IMR-90 (cell line): ENCODE measurements around the gene GLIS1. TPM values are rescaled to one million over a fixed set of nuclear protein-coding genes. Genes with fewer than 3 reads are reported as not detected.

ENCODE experiments used
- ATAC-seq: fragments of 200-7000 bp; cut with Tn5 transposase; 2 replicates; pipeline ENCODE4 v1.9.1; 2020; ENCODE audit warnings: low read depth, mild to moderate bottlenecking, moderate library complexity
- BruUV-seq: library from RNA; stranded (reverse); fragments of 400-500 nt; replicated peaks from 2 replicates; lab custom pipeline; 2021; lab: Mats Ljungman, UMichigan
- CTCF ChIA-PET: fragments of 300-600 bp; formaldehyde crosslinking; extraction: SDS; loops from one replicate; lab custom pipeline; 2021; ENCODE audit warnings: antibody characterized with exemption; lab: Yijun Ruan, JAX
- POLR2A ChIA-PET: fragments of 300-600 bp; sonication (Branson Sonifier 250); formaldehyde crosslinking; loops from one replicate; lab custom pipeline; 2022; ENCODE audit warnings: antibody characterized with exemption; ENCODE audit not compliant: unreplicated experiment; lab: Charles Lee
- DNase-seq: peaks from one replicate; pipeline ENCODE4 v3.0.0; 2013
- H2AFZ ChIP-seq: replicated peaks from 2 replicates; pipeline ENCODE3; 2013; ENCODE audit warnings: low read length, mild to moderate bottlenecking; ENCODE audit not compliant: poor library complexity
- H2AK5ac ChIP-seq: 2 replicates; pipeline ENCODE4 v1.6.1; 2013; ENCODE audit warnings: low read depth, low read length, inconsistent platforms
- H2AK9ac ChIP-seq: replicated peaks from 2 replicates; pipeline ENCODE3; 2013; ENCODE audit warnings: mild to moderate bottlenecking, low read depth, low read length, moderate library complexity; ENCODE audit not compliant: poor library complexity
- H2BK120ac ChIP-seq: 2 replicates; pipeline ENCODE4 v1.6.1; 2013; ENCODE audit warnings: low read depth, low read length, inconsistent platforms
- H2BK15ac ChIP-seq: 3 replicates; pipeline ENCODE4 v1.6.1; 2013; ENCODE audit warnings: low read depth, low read length, inconsistent platforms
- H2BK20ac ChIP-seq: 2 replicates; pipeline ENCODE4 v1.6.1; 2013; ENCODE audit warnings: low read depth, mild to moderate bottlenecking, inconsistent platforms, low read length, moderate library complexity
- H2BK5ac ChIP-seq: 2 replicates; pipeline ENCODE4 v1.6.1; 2013; ENCODE audit warnings: mild to moderate bottlenecking, low read depth, low read length, inconsistent platforms; ENCODE audit not compliant: poor library complexity, severe bottlenecking
- H3K14ac ChIP-seq: replicated peaks from 2 replicates; pipeline ENCODE4 v1.6.1; 2013; ENCODE audit warnings: low read depth, low read length, inconsistent platforms
- H3K18ac ChIP-seq: 2 replicates; pipeline ENCODE4 v1.6.1; 2013; ENCODE audit warnings: low read depth, low read length, control low read depth
- H3K23ac ChIP-seq: 2 replicates; pipeline ENCODE4 v1.6.1; 2013; ENCODE audit warnings: low read depth, low read length, inconsistent platforms
- H3K27ac ChIP-seq: 2 replicates; pipeline ENCODE4 v1.5.1; 2013; ENCODE audit warnings: mild to moderate bottlenecking, control low read depth, low read length; ENCODE audit not compliant: insufficient read depth
- H3K27me3 ChIP-seq: 2 replicates; pipeline ENCODE4 v1.6.1; 2013; ENCODE audit warnings: low read length; ENCODE audit not compliant: control insufficient read depth, insufficient read depth
- H3K36me3 ChIP-seq: 2 replicates; pipeline ENCODE4 v1.6.1; 2013; ENCODE audit warnings: low read length, mixed read lengths; ENCODE audit not compliant: control insufficient read depth, insufficient read depth
- H3K4ac ChIP-seq: 2 replicates; pipeline ENCODE4 v1.6.1; 2013; ENCODE audit warnings: low read depth, low read length, inconsistent platforms
- H3K4me1 ChIP-seq: 2 replicates; pipeline ENCODE4 v1.6.1; 2013; ENCODE audit warnings: low read length, mixed read lengths; ENCODE audit not compliant: control insufficient read depth, insufficient read depth
- H3K4me2 ChIP-seq: 2 replicates; pipeline ENCODE4 v1.6.1; 2013; ENCODE audit warnings: low read depth, mild to moderate bottlenecking, control low read depth, low read length, moderate library complexity
- H3K4me3 ChIP-seq: 2 replicates; pipeline ENCODE4 v1.5.1; 2013; ENCODE audit warnings: low read depth, mild to moderate bottlenecking, control low read depth, low read length, moderate library complexity; ENCODE audit not compliant: insufficient read depth
- H3K56ac ChIP-seq: 2 replicates; pipeline ENCODE4 v1.6.1; 2013; ENCODE audit warnings: low read length, inconsistent platforms; ENCODE audit not compliant: insufficient read depth; ENCODE audit errors: extremely low read depth
- H3K79me1 ChIP-seq, 2 experiments: 2 replicates each; pipeline ENCODE4 v1.6.1; 2013; ENCODE audit warnings: low read length in 2 of 2, inconsistent platforms in 1 of 2, low read depth in 1 of 2
- H3K9ac ChIP-seq: 2 replicates; pipeline ENCODE4 v1.6.1; 2013; ENCODE audit warnings: low read depth, low read length, control low read depth
- H3K9me1 ChIP-seq: 2 replicates; pipeline ENCODE4 v1.6.1; 2013; ENCODE audit warnings: low read length, inconsistent platforms; ENCODE audit not compliant: insufficient read depth
- H3K9me3 ChIP-seq: 2 replicates; pipeline ENCODE4 v1.6.1; 2013; ENCODE audit warnings: low read length; ENCODE audit not compliant: control insufficient read depth, insufficient read depth
- H4K20me1 ChIP-seq: 2 replicates; pipeline ENCODE4 v1.6.1; 2013; ENCODE audit warnings: low read length, inconsistent platforms; ENCODE audit not compliant: insufficient read depth
- H4K5ac ChIP-seq: 2 replicates; pipeline ENCODE4 v1.6.1; 2013; ENCODE audit warnings: mild to moderate bottlenecking, low read depth, low read length, control low read depth
- H4K8ac ChIP-seq, 2 experiments: 2 replicates each; pipeline ENCODE4 v1.6.1; 2013; ENCODE audit warnings: low read depth in 2 of 2, low read length in 2 of 2, control low read depth in 1 of 2, inconsistent platforms in 1 of 2
- H4K91ac ChIP-seq: 2 replicates; pipeline ENCODE4 v1.6.1; 2013; ENCODE audit warnings: low read depth, low read length, inconsistent platforms; ENCODE audit not compliant: insufficient read depth
- MAZ ChIP-seq: IDR thresholded peaks from 2 replicates; pipeline ENCODE4 v1.6.1; 2012; ENCODE audit warnings: low read depth, mild to moderate bottlenecking, low read length, improper control_type of control experiment, moderate library complexity, borderline replicate concordance
- MXI1 ChIP-seq: IDR thresholded peaks from 2 replicates; pipeline ENCODE4 v1.6.1; 2012; ENCODE audit warnings: low read depth, mild to moderate bottlenecking, low read length, moderate library complexity, borderline replicate concordance
- WGBS, 2 experiments: methylation state at CpG; one replicate each; pipeline versions ENCODE4 v1.1.5 to v1.1.7; 2013; ENCODE audit warnings: missing lambda C conversion rate in 2 of 2; ENCODE audit not compliant: insufficient read length in 1 of 2; ENCODE audit errors: extremely low coverage in 2 of 2; 5-methylcytosine and 5-hydroxymethylcytosine counted together
- dilution Hi-C: fragments of 300-500 bp; cut with HindIII; formaldehyde crosslinking; loops from one replicate; pipeline ENCODE4 v1.14.3; 2018; ENCODE audit warnings: low sequenced_read_pairs; ENCODE audit not compliant: unreplicated experiment
- in situ Hi-C: fragments of 300-500 bp; cut with MboI; formaldehyde crosslinking; loops from 3 replicates; pipeline ENCODE4 v1.14.3; 2019; ENCODE audit warnings: low sequenced_read_pairs, inconsistent platforms, mixed read lengths
- intact Hi-C: fragments of 100-400 bp; cut with micrococcal nuclease; formaldehyde crosslinking; loops from 2 replicates; pipeline ENCODE4 v1.10.0; 2022
- polyA plus RNA-seq, 3 experiments: library from polyadenylated mRNA; depleted of rRNA; stranded (reverse); fragments of >200 nt; gene quantifications; 2 replicates each; pipeline ENCODE4 v1.2.3, GENCODE V29; 2012; ENCODE audit warnings: low replicate concordance in 1 of 3
- total RNA-seq: library from RNA; depleted of rRNA; stranded (reverse); fragments of >200 nt; gene quantifications from 2 replicates; pipeline ENCODE4 v1.2.3, GENCODE V29; 2012

GLIS1 gene
- total and polyA plus RNA-seq, 2 of the 4 experiments (the other 2 are of a cell fraction), result 0.18 to 2.3 TPM

GRCh38 chr1:53706356-53706755 lies 32.6 kb downstream of the GLIS1 start:
- no TSS peak for BruUV-seq
- ChIA-PET CTCF (no interaction called here), POLR2A (no interaction called here)
- H3K18ac ChIP-seq, result no peak overlapping the region
- in situ Hi-C loops (no loop called here), dilution Hi-C loops (no loop called here), intact Hi-C loops (no loop called here)
- H3K4me3 ChIP-seq, result no peak overlapping the region
- H3K14ac ChIP-seq, result no peak overlapping the region
- H4K20me1 ChIP-seq, result peaks cover 13% of the 10 kb centered on the region
- TF ChIP-seq MXI1 (no peak), MAZ (no peak)
- no peaks in the 10 kb centered on the region for H3K4me1 ChIP-seq
- no peak overlapping the region for H2BK120ac ChIP-seq
- no peak overlapping the region for H2BK15ac ChIP-seq
- peaks cover 7% of the 10 kb centered on the region for H3K27me3 ChIP-seq
- DNase-seq, result no peak
- H3K27ac ChIP-seq, result no peak overlapping the region
- H4K5ac ChIP-seq, result no peak overlapping the region
- H2AK5ac ChIP-seq, result no peak overlapping the region
- no peak overlapping the region for H3K4me2 ChIP-seq
- H4K91ac ChIP-seq, result no peak overlapping the region
- ATAC-seq, result no peak
- H3K9me3 ChIP-seq, result no peaks in the 10 kb centered on the region
- no peak overlapping the region for H2AK9ac ChIP-seq
- H3K9me1 ChIP-seq, result peaks cover 4% of the 10 kb centered on the region; the same call in 1 of the 2 replicates
- H3K9ac ChIP-seq, result no peak overlapping the region
- H2AFZ ChIP-seq, result no peak overlapping the region
- peaks cover 0 to 8% of the 10 kb centered on the region in 2 experiments; a peak in 3 of 4 replicates for H3K79me1 ChIP-seq
- no peak overlapping the region for H3K56ac ChIP-seq
- H2BK5ac ChIP-seq, result no peak overlapping the region
- no CpG with 5 or more reads among the region's 6 CpGs for WGBS, 2 experiments
- no peaks in the 10 kb centered on the region; the same call in none of the 2 replicates for H3K36me3 ChIP-seq
- H3K4ac ChIP-seq, result no peak overlapping the region
- H2BK20ac ChIP-seq, result no peak overlapping the region
- H4K8ac ChIP-seq, result no peak overlapping the region
- H3K23ac ChIP-seq, result no peak overlapping the region
